ENCODE measurements around the gene CNTNAP2.

The CNTNAP2 gene

GRCh38 chr7:148276314-148277041 is 2159.9 kb downstream of the CNTNAP2 start:
- no peaks in the 10 kb centered on the region for H3K27me3 ChIP-seq
- peaks cover 19 to 25% (median 22%) of the 10 kb centered on the region in 10 experiments for H3K4me1 ChIP-seq
- no peaks in the 10 kb centered on the region for H3K9me3 ChIP-seq (replicated peaks in 1 of 11)

GRCh38 chr7:148277042-148277660 is 2160.6 kb downstream of the CNTNAP2 start:
- TF ChIP-seq Cebpa-rat (IDR thresholded peaks at IDR 0.05), result no peak

More at GRCh38 chr7:148276314-148277041, 2159.9 kb downstream of the CNTNAP2 start:
- peak overlapping the region in 1 of 11 experiments; percentile 24; a peak in 1 of 22 replicates for H3K27ac ChIP-seq
- H3K36me3 ChIP-seq, result no peaks in the 10 kb centered on the region
- TF ChIP-seq Cebpa-rat (IDR thresholded peaks at IDR 0.05), result no peak
- peak overlapping the region; percentile 12 to 52 (median 31); a peak in 20 of 22 replicates for H3K4me2 ChIP-seq
- H3K4me3 ChIP-seq, result no peak overlapping the region
- H3K9ac ChIP-seq, result no peak overlapping the region
- no peaks in the 10 kb centered on the region for H4K20me1 ChIP-seq

GRCh38 chr7:148286150-148286549 is 2169.5 kb downstream of the CNTNAP2 start:
- Histone ChIP-seq H4K20me1 (no peaks in the 10 kb centered on the region), H3K4me3 (no peak overlapping the region), H3K36me3 (no peaks in the 10 kb centered on the region), H3K27ac (no peak overlapping the region), H3K4me1 (peaks cover 0 to 20% (median 14%) of the 10 kb centered on the region in 10 experiments; a peak in 12 of 20 replicates), H3K9ac (no peak overlapping the region), H3K4me2 (no peak overlapping the region), H3K27me3 (no peaks in the 10 kb centered on the region), H3K9me3 (replicated peaks in 1 of 11) (peaks cover 9 to 19% (median 14%) of the 10 kb centered on the region in 11 experiments; a peak in 18 of 22 replicates)
- no peak for TF ChIP-seq Cebpa-rat (IDR thresholded peaks at IDR 0.05)

More at GRCh38 chr7:148277042-148277660, 2160.6 kb downstream of the CNTNAP2 start:
- Histone ChIP-seq H4K20me1 (no peaks in the 10 kb centered on the region), H3K4me2 (peak overlapping the region in 9 of 11 experiments; percentile 0 to 45 (median 28); a peak in 12 of 22 replicates), H3K36me3 (no peaks in the 10 kb centered on the region), H3K9ac (no peak overlapping the region), H3K9me3 (replicated peaks in 1 of 11) (no peaks in the 10 kb centered on the region), H3K4me3 (no peak overlapping the region), H3K4me1 (peaks cover 19 to 25% (median 22%) of the 10 kb centered on the region in 10 experiments), H3K27ac (peak overlapping the region in 2 of 11 experiments; percentile 15 to 19; a peak in 1 of 22 replicates), H3K27me3 (no peaks in the 10 kb centered on the region)

GRCh38 chr7:148287538-148287937 is 2170.9 kb downstream of the CNTNAP2 start:
- no peak for TF ChIP-seq Cebpa-rat (IDR thresholded peaks at IDR 0.05)
- H3K4me2 ChIP-seq, result no peak overlapping the region
- H3K27me3 ChIP-seq, result no peaks in the 10 kb centered on the region
- H3K36me3 ChIP-seq, result no peaks in the 10 kb centered on the region
- H3K4me1 ChIP-seq, result peaks cover 0 to 20% (median 14%) of the 10 kb centered on the region in 10 experiments; a peak in 12 of 20 replicates
- H3K9me3 ChIP-seq (replicated peaks in 1 of 11), result peaks cover 9 to 19% (median 14%) of the 10 kb centered on the region in 11 experiments; a peak in 18 of 22 replicates
- H3K9ac ChIP-seq, result no peak overlapping the region
- H3K27ac ChIP-seq, result no peak overlapping the region
- no peaks in the 10 kb centered on the region for H4K20me1 ChIP-seq
- H3K4me3 ChIP-seq, result no peak overlapping the region

- H3K4me2 ChIP-seq, result no peak overlapping the region
- no peak overlapping the region for H3K9ac ChIP-seq
- H4K20me1 ChIP-seq, result no peaks in the 10 kb centered on the region
- H3K27me3 ChIP-seq, result no peaks in the 10 kb centered on the region
- H3K4me1 ChIP-seq, result peaks cover 0 to 20% (median 14%) of the 10 kb centered on the region in 10 experiments; a peak in 12 of 20 replicates
- no peak overlapping the region for H3K4me3 ChIP-seq
- peaks cover 8 to 16% (median 10%) of the 10 kb centered on the region in 11 experiments; a peak in 18 of 22 replicates for H3K9me3 ChIP-seq (replicated peaks in 1 of 11)
- no peak overlapping the region for H3K27ac ChIP-seq
- H3K36me3 ChIP-seq, result no peaks in the 10 kb centered on the region
- TF ChIP-seq Cebpa-rat (IDR thresholded peaks at IDR 0.05), result no peak
Observed at GRCh38 chr7:148288592-148289151, 2172.1 kb downstream of the CNTNAP2 start.

- no peaks in the 10 kb centered on the region for H3K27me3 ChIP-seq
- H4K20me1 ChIP-seq, result no peaks in the 10 kb centered on the region
- no peak overlapping the region for H3K27ac ChIP-seq
- H3K4me2 ChIP-seq, result peak overlapping the region in 6 of 11 experiments; percentile 10 to 51 (median 27); a peak in 10 of 22 replicates
- peaks cover 0 to 8% (median 2%) of the 10 kb centered on the region in 11 experiments; a peak in 4 of 22 replicates for H3K9me3 ChIP-seq (replicated peaks in 1 of 11)
- no peaks in the 10 kb centered on the region for H3K36me3 ChIP-seq
- no peak for TF ChIP-seq Cebpa-rat (IDR thresholded peaks at IDR 0.05)
- peaks cover 0 to 20% (median 14%) of the 10 kb centered on the region in 10 experiments; a peak in 12 of 20 replicates for H3K4me1 ChIP-seq
- H3K9ac ChIP-seq, result no peak overlapping the region
- no peak overlapping the region for H3K4me3 ChIP-seq
Observed at GRCh38 chr7:148289630-148290029, 2173.0 kb downstream of the CNTNAP2 start.

- Histone ChIP-seq H3K4me3 (no peak overlapping the region), H4K20me1 (no peaks in the 10 kb centered on the region), H3K36me3 (no peaks in the 10 kb centered on the region), H3K9me3 (replicated peaks in 1 of 11) (peaks cover 0 to 8% (median 0%) of the 10 kb centered on the region in 11 experiments; a peak in 3 of 22 replicates), H3K27ac (no peak overlapping the region), H3K4me2 (peak overlapping the region in 6 of 11 experiments; percentile 10 to 50 (median 29); a peak in 9 of 22 replicates), H3K9ac (no peak overlapping the region), H3K4me1 (peaks cover 0 to 20% (median 14%) of the 10 kb centered on the region in 10 experiments; a peak in 12 of 20 replicates), H3K27me3 (no peaks in the 10 kb centered on the region)
- TF ChIP-seq Cebpa-rat (IDR thresholded peaks at IDR 0.05), result no peak
Observed at GRCh38 chr7:148290538-148290937, 2173.9 kb downstream of the CNTNAP2 start.

- peaks cover 0 to 8% (median 0%) of the 10 kb centered on the region in 11 experiments; a peak in 3 of 22 replicates for H3K9me3 ChIP-seq (replicated peaks in 1 of 11)
- H3K4me2 ChIP-seq, result no peak overlapping the region
- H3K4me3 ChIP-seq, result no peak overlapping the region
- no peak overlapping the region for H3K27ac ChIP-seq
- no peaks in the 10 kb centered on the region for H3K36me3 ChIP-seq
- TF ChIP-seq Cebpa-rat (IDR thresholded peaks at IDR 0.05), result no peak
- no peak overlapping the region for H3K9ac ChIP-seq
- peaks cover 0 to 20% (median 14%) of the 10 kb centered on the region in 10 experiments; a peak in 12 of 20 replicates for H3K4me1 ChIP-seq
- no peaks in the 10 kb centered on the region for H4K20me1 ChIP-seq
- H3K27me3 ChIP-seq, result no peaks in the 10 kb centered on the region
Observed at GRCh38 chr7:148291799-148292198, 2175.2 kb downstream of the CNTNAP2 start.

Measured in BLaER1 treated with 17β-estradiol and CSF1 and Interleukin-3, amounts not matched to agents 10 nM and 100 nM (cell line).